Lung (tissue), 12 donors: Measurements from ENCODE around the gene SSH3. TPM values are rescaled to one million over a fixed set of nuclear protein-coding genes. Genes with fewer than 3 reads are reported as not detected.
A peak's percentile ranks its signal among the peaks of the same experiment; 100 is the strongest.

Source experiments
- ATAC-seq: fragments of 200-7000 bp; cut with Tn5 transposase; one replicate; pipeline ENCODE4 v1.9.1; 2020; ENCODE audit warnings: moderate number of reproducible peaks; ENCODE audit not compliant: insufficient read depth, low FRiP score
- DNase-seq, 3 donors: peaks; one replicate each; pipeline ENCODE4 v3.0.0-alpha.2; 2013 to 2017
- H3K27ac ChIP-seq, 2 donors: one replicate each; pipeline ENCODE4 v1.5.1; 2013; ENCODE audit warnings: mild to moderate bottlenecking in 2 of 2, moderate library complexity in 2 of 2, control low read depth in 1 of 2, inconsistent platforms in 1 of 2, low read depth in 1 of 2, low read length in 1 of 2
- H3K27me3 ChIP-seq, 3 donors: one replicate each; pipeline ENCODE4 v1.5.1; 2013; ENCODE audit warnings: low read length in 2 of 3; ENCODE audit not compliant: control insufficient read depth in 3 of 3, insufficient read depth in 3 of 3
- H3K36me3 ChIP-seq, 4 donors: one replicate each; pipeline ENCODE4 v1.5.1; 2013; ENCODE audit warnings: low read length in 4 of 4, mild to moderate bottlenecking in 1 of 4, moderate library complexity in 1 of 4; ENCODE audit not compliant: control insufficient read depth in 4 of 4, insufficient read depth in 4 of 4
- H3K4me1 ChIP-seq, 5 donors: one replicate each; pipeline ENCODE4 v1.5.1; 2013; ENCODE audit warnings: low read length in 5 of 5, mild to moderate bottlenecking in 2 of 5, moderate library complexity in 1 of 5; ENCODE audit not compliant: control insufficient read depth in 5 of 5, insufficient read depth in 5 of 5
- H3K4me3 ChIP-seq: one replicate; pipeline ENCODE4 v1.5.1; 2013; ENCODE audit warnings: mild to moderate bottlenecking, control low read depth, moderate library complexity
- H3K9ac ChIP-seq, 2 donors: one replicate each; pipeline ENCODE4 v1.5.1; 2013; ENCODE audit warnings: low read length in 2 of 2, control low read depth in 1 of 2; ENCODE audit not compliant: insufficient read depth in 1 of 2
- H3K9me3 ChIP-seq, 4 donors: one replicate each; pipeline ENCODE4 v1.5.1; 2013; ENCODE audit warnings: low read length in 3 of 4, mild to moderate bottlenecking in 1 of 4, moderate library complexity in 1 of 4; ENCODE audit not compliant: control insufficient read depth in 4 of 4, insufficient read depth in 3 of 4
- CTCF ChIP-seq: IDR thresholded peaks from 2 replicates; pipeline ENCODE4 v1.5.1; 2012; ENCODE audit warnings: mild to moderate bottlenecking; ENCODE audit errors: control extremely low read depth, extremely low read depth
- WGBS, 2 donors: extraction: QIAGEN DNeasy Blood & Tissue Kit; methylation state at CpG; one replicate each; pipeline ENCODE4 v1.1.7; 2013; 5-methylcytosine and 5-hydroxymethylcytosine counted together
- polyA plus RNA-seq, 2 donors: library from polyadenylated mRNA; stranded (reverse); fragments of 200-250 nt; gene quantifications; one replicate each; pipeline ENCODE4 v1.2.1, GENCODE V29; 2013
- total RNA-seq, 2 donors: library from RNA; depleted of rRNA in 1 of 2; stranded (reverse); fragments of >200 nt in 1 of 2; gene quantifications; one replicate each; pipeline ENCODE4 v1.2.1, GENCODE V29; 2014 to 2021
- donor health status: control.
- donor health status: control.
- donor health status: Bipolar disorder and iron deficiency.
- donor health status: healthy.
- donor health status: DM: yes; HTN: yes; CAD: no.

Gene SSH3
- total and polyA plus RNA-seq, 4 donors = 19.0 to 42.7 (median 27.2) TPM

- no peak for ATAC-seq
- peaks cover 0 to 71% (median 38%) of the 10 kb centered on the region in 4 donors for H3K36me3 ChIP-seq
- no peak overlapping the region for H3K9ac ChIP-seq
- peak overlapping the region in 1 of 2 donors; percentile 49 for H3K27ac ChIP-seq
- no peaks in the 10 kb centered on the region for H3K27me3 ChIP-seq
- no peak for DNase-seq
- WGBS, 2 donors = 90 to 94% methylated on average over 31 of the region's 31 CpGs
- peaks cover 4 to 38% (median 21%) of the 10 kb centered on the region in 5 donors for H3K4me1 ChIP-seq
- no peak for TF ChIP-seq CTCF
- no peak overlapping the region for H3K4me3 ChIP-seq
- peaks cover 0 to 2% (median 0%) of the 10 kb centered on the region in 4 donors for H3K9me3 ChIP-seq
Observed at GRCh38 chr11:67280788-67281551, 22.4 kb upstream of the SSH3 start.

DNA sequence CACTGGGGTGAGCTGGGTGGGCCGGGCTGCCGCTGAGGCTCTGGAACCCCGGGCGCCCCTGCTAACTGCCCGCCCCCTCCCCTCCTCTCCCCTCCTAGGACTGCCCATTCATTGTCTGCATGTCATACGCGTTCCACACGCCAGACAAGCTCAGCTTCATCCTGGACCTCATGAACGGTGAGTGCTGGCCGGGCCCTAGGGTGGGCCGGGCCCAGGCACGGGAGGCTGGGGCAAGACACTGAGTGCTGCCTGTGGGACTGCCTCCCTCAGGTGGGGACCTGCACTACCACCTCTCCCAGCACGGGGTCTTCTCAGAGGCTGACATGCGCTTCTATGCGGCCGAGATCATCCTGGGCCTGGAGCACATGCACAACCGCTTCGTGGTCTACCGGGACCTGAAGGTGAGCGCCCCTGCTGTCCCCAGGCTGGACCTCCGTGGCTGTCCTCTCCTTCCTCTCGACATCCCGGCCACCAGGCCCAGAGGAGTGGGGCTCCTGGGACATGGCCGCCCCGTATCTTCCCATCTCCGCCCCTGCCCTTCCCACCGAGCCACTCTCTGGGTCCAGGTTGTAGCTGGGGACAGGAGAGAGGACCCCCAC lies 21.7 kb upstream of the SSH3 start:
- no peak for ATAC-seq
- TF ChIP-seq CTCF = no peak
- Histone ChIP-seq H3K27ac (peak overlapping the region in 1 of 2 donors; percentile 28), H3K9ac (no peak overlapping the region), H3K27me3 (no peaks in the 10 kb centered on the region), H3K4me3 (no peak overlapping the region), H3K4me1 (peaks cover 4 to 34% (median 16%) of the 10 kb centered on the region in 5 donors), H3K36me3 (peaks cover 0 to 75% (median 40%) of the 10 kb centered on the region in 4 donors), H3K9me3 (peaks cover 0 to 2% (median 0%) of the 10 kb centered on the region in 4 donors)
- DNase-seq = no peak
- WGBS, 2 donors = 81 to 92% methylated on average over 27 of the region's 27 CpGs

- ATAC-seq (no peak), DNase-seq (no peak)
- Histone ChIP-seq H3K27me3 (no peaks in the 10 kb centered on the region), H3K9ac (no peak overlapping the region), H3K4me3 (no peak overlapping the region), H3K4me1 (peaks cover 4 to 31% (median 11%) of the 10 kb centered on the region in 5 donors), H3K9me3 (peaks cover 0 to 2% (median 0%) of the 10 kb centered on the region in 4 donors), H3K36me3 (peaks cover 0 to 78% (median 43%) of the 10 kb centered on the region in 4 donors), H3K27ac (peak overlapping the region in 1 of 2 donors; percentile 78)
- TF ChIP-seq CTCF = no peak
- WGBS, 2 donors = 63 to 87% methylated on average over 20 of the region's 20 CpGs
Observed at GRCh38 chr11:67282155-67282875, 21.0 kb upstream of the SSH3 start.
